Stimulated activated CD4-positive, alpha-beta T cell treated with anti-CD3 and anti-CD28 coated beads, Interleukin-1b, Interleukin-23, amount 100 ng/mL, for 1 hour (primary cell): Measurements from ENCODE around the gene IL11.
"Not testable (repeated sequence)": the region's sequence is repeated elsewhere in the genome, so short reads cannot be mapped to it uniquely, and the experiment has no call there.

Experiments
- DNase-seq, 2 donors: peaks; one replicate each; pipeline ENCODE4 v3.0.0-alpha.2; 2020; ENCODE audit warnings: low read depth in 2 of 2

IL11 gene

DNA sequence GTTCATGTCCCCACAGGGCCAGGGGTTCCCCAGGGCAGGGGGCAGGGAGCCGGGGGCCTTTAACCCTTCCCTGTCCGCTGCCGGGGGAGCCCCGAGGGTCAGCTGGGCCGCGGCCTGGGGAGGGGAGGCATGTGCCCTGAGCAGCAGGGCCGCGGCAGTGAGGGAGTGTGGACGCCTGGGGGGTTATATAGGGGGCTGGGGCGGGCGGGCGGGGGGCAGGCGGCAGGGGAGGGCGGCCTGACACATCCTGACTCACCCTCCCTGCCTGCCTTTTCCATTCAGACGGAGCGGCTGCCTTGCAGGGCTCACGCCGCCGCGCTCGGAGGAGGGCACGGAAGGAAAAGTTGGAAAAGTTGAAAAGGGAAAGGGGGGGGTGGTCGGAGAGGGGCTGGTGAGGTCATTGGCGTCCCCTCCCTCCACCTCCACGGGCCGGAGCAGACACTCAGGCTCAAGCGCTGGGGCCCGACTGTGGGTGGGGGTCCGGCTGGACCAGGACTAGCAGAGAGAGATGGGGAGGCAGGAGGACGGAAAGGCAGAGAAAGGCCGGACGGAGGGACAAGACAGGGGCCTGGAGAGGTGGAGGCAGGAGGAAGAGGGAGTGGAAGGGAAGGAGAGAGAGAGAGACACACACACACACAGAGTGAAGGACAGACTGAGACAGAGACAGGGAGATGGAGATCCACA lies at the start of gene IL11:
Gene IL11 (minus strand): TSS at position 159 of the 684 bp plus-strand sequence. CDS start 153 bp downstream, at position 6.
- no peak for DNase-seq

DNA sequence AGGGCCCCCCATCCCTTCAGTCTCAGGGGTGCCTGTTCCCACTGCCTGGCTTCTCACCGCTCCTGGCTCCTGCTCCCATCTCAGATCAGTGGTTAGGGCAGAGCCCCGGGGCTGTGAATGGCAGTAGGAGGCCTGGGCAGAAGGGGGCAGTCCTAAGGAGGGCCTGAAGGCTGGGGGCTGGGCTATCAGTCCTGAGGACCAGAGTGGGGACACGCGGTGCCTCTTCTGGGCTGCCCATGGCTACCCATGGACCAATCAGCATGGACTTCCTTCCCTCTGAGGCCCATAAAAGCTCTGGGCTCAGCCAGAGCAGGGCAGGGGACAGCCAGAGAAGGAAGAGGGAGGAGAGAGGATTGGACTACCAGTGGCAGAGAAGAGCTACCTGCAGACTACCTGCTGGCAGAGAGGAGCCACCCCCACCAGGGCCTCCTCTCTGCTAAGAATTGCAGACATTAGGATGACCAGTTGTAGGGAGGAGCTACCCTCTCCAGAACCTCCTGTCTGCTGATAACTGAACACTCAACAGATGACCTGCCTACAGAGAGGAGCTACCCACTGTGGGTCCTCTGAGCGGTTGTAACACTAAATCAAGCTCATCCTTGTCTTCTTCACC lies 49.5 kb upstream of the IL11 start:
- DNase-seq: no peak

- no peak for DNase-seq
These were observed 48.8 kb upstream of the IL11 start for GRCh38 chr19:55419103-55419502.

GRCh38 chr19:55418185-55418584 lies 47.9 kb upstream of the IL11 start:
- no peak for DNase-seq

- no peak for DNase-seq
These were observed 39.9 kb upstream of the IL11 start for GRCh38 chr19:55410168-55410567.

GRCh38 chr19:55409179-55409578 lies 38.9 kb upstream of the IL11 start:
- DNase-seq: not testable (repeated sequence)

DNA sequence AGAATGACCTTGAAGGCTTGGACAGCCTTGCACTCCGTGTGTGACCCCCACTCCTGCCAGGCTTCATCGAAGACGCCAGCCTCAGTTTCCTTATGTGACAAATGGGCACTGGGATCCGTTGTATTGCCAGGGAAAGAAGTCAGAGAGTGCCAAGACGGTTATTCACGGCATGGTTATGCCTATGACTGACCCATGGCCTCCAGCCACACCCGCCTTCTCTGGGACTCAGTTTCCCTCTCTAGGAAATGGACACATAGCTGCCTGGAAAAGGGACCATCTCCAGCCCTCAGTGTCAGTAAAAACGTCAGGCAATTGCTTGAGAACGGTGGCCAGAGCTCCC lies 38.2 kb upstream of the IL11 start:
- no peak for DNase-seq

DNA sequence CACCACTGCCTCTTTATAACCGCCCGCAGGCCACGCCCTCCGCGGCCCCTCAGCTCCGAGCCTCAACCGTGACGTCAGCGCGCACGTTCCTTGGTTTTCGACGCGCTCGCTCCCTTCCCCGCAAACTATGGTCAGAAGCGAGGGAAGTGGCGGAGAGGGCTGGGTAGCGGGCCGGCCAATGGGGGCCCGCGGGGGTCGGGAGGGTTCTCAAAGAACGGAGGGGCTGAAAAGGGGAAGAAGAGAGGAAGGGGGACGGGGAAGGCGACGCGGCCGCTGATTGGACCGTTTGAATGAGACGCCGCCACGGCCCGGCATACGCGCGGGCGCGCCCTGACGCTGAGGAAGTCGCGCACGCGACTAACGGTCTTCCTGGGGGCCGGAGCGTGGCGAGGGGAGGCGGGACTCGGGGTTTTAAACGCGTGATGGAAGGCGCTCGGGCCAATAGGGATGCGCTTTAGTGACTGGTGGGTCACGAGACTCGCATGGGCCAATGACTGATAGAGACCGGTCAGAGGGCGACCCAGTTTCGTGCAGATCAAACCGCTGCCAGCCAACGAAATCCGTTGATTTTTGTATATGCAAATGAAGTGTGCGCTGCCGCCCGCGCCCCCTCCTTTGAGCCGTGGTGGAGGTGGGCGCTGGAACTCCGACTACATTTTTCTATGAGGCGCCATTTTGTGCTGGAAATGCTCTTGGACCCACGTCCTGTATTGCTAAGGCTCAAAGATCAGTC lies 37.7 kb upstream of the IL11 start:
- DNase-seq: peak; percentile 90 to 94

- DNase-seq: not testable (repeated sequence)
These were observed 37.2 kb upstream of the IL11 start, which contains the start of gene UBE2S for GRCh38 chr19:55407550-55407799. UBE2S (minus strand) TSS chr19:55407788; CDS start chr19:55407589, 199 bp downstream.

DNA sequence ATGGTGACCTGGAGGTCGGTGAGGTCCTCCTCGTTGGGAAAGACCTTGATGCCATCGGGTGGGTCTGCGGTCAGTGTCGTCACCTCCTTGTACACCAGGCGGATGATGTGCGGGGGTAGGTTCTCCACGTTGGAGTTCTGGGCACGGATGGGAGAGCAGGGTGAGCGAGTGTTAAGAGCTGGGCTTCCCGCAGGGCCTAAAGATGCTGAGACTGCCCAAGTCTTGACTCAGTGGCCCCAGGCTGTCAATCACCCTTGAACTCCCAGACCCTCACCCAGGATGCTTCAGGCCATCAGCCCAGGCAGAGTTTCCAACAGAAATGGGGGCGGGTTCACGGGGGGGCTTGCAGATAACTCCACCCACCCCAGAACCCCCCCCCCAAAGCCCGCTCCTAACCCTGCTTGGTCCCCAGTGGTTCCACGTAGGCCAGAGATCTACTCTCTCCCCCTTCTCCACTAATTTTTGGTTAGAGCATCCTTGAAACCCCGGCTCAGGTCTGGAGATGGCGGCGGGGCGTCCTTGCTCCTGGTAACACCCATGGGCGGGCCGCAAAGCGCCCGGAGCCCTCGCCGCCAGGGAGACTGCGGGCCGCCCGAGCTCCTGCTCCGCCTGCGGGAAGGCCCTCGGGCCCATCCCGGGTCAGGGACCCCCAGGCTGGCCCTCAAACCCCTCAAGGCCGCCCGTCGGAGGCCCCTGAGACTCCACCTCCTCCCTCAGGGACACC lies 36.7 kb upstream of the IL11 start:
- DNase-seq: no peak

- DNase-seq: no peak
These were observed 36.0 kb upstream of the IL11 start for GRCh38 chr19:55406091-55406825.

- DNase-seq: no peak
These were observed 35.4 kb upstream of the IL11 start for GRCh38 chr19:55405638-55406037.

GRCh38 chr19:55402509-55402908 lies 32.2 kb upstream of the IL11 start:
- no peak for DNase-seq

DNA sequence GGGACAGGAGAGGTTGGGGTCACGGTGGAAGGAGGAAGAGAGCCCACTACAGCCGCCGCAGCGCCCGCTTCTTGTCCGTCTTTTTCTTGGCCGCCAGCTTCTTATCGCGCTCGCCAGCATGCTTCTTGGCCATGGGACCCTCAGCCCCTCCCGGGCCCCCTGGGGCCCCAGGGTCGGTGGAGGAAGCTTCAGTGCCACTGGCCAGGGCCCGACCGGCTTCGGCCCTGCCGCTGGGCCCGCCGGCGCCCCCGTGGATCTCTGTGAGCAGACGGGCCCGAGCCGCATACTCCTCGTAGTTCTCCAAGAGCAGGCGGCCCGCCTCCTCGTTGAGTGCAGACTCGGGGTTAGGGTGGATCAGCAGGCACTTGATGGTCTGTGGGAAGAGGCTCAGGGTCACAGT lies 31.1 kb upstream of the IL11 start:
- DNase-seq: not testable (repeated sequence)

GRCh38 chr19:55400281-55401087 lies 30.2 kb upstream of the IL11 start:
- DNase-seq: no peak

DNA sequence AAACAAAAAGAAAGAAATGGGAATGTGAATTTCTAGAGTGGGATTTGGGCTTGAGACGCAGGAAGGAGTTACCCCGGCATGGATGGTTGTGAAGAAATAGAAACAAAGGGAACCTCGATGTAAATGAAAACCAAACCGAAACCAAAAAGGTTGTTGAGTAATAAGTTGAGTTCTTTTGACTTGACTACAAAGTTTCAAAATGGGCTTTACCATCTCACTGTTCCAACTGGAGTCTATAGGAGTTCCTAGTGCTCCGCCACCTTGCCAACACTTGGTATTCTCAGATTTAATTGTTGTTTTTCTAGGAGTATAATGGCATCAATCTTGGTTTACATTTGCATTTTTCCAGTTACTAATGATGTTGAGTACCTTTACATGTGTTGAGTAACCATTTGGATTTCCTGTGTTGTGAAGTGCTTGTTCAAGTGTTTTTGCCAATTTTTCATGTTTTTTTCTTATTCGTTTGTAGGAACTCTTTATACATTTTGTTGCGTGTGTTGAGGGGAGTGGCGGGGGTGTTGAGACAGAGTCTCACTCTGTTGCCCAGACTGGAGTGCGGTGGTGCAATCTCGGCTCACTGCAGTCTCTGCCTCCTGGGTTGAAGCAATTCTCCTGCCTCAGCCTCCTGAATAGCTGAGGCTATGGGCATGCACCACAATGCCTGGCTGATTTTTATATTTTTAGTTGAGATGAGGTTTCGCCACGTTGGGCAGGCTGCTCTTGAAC lies 28.1 kb upstream of the IL11 start:
- DNase-seq: no peak

DNA sequence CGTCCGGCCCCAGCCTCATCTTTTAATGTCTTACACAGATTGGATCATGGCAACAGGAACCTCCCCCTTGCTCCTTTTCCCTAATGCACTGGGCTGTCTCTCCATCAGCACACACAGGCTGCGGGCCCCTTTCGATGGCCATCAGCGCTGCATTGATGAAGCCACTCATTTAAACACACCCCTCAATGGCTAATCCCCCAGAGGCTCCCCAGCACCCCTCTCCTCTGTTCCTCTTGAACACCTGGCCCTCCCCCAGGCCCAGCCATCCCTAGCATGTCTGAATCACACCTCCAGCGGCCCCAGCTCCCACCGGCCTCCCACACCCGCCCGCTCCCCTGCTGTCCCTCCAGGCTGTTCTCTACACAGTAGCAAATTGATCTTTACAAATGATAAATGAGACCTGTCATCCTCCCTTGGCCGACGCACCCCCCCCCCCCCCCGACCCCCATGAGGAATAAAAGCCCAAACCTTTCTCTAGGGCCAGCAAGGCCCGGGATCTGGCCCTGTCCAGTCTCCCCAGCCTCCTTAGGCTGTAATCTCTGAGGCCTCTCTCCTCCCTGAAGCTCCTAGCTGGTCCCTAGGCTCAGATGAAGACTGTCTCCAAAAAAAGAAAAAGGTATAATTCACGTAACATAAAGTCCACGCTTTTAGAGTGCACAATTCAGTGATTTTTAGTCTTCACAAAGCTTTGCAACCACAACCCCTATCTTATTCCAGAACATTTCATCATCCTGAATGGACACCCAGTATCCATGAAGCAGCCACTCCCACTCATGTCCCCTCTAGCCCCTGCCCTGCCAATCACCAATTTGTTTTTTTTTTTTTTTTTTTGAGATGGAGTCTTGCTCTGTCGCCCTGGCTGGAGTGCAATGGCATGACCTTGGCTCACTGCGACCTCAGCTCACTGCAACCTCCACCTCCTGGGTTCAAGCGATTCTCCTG lies 22.8 kb upstream of the IL11 start:
- DNase-seq: no peak

- DNase-seq: no peak
These were observed 21.7 kb upstream of the IL11 start for GRCh38 chr19:55391702-55392615.
